Stomach smooth muscle (tissue), 2 donors: Measurements from ENCODE around the gene SHISA8.

Experiments
- H3K27ac ChIP-seq: one replicate; pipeline ENCODE4 v1.7.0; 2013; ENCODE audit warnings: mild to moderate bottlenecking, low read length, inconsistent platforms
- H3K27me3 ChIP-seq, 2 donors: one replicate each; pipeline ENCODE4 v1.7.0; 2013; ENCODE audit warnings: low read length in 2 of 2; ENCODE audit not compliant: insufficient read depth in 2 of 2, control insufficient read depth in 1 of 2
- H3K36me3 ChIP-seq, 2 donors: one replicate each; pipeline ENCODE4 v1.7.0; 2013; ENCODE audit warnings: low read length in 2 of 2; ENCODE audit not compliant: control insufficient read depth in 2 of 2, insufficient read depth in 2 of 2
- H3K4me1 ChIP-seq: one replicate; pipeline ENCODE4 v1.7.0; 2013; ENCODE audit warnings: low read length; ENCODE audit not compliant: control insufficient read depth, insufficient read depth
- H3K4me3 ChIP-seq, 2 donors: one replicate each; pipeline ENCODE4 v1.7.0; 2013; ENCODE audit warnings: low read length in 2 of 2
- H3K9ac ChIP-seq, 2 donors: one replicate each; pipeline ENCODE4 v1.7.0; 2013; ENCODE audit warnings: low read length in 2 of 2, mild to moderate bottlenecking in 1 of 2
- H3K9me3 ChIP-seq, 2 donors: one replicate each; pipeline ENCODE4 v1.7.0; 2013; ENCODE audit warnings: low read length in 2 of 2; ENCODE audit not compliant: control insufficient read depth in 2 of 2
- donor health status: healthy.
- donor health status: Pancreatic carcinoma.

The SHISA8 gene

DNA sequence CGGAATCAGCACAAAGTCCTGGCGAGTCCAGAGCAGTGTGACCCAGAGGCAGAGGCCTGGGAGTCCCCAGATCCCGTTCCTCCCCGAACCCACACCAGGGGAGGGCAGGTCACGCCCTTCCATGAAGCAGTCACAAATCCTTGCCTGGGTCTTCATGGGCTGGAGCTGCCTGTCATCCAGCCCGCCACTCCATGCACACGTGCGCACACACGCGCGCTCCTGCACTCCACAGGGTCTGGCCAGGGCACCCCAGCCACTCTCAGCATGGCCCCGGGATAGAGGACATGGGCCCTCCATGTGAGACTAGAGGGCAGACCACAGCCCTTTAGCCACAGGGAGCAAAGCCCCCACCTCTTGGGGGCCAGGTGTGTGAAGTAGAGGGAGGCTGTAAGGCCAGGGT is 17.5 kb upstream of the SHISA8 start:
- Histone ChIP-seq H3K9ac (no peak overlapping the region), H3K4me3 (no peak overlapping the region), H3K36me3 (no peaks in the 10 kb centered on the region), H3K27me3 (no peaks in the 10 kb centered on the region), H3K4me1 (no peaks in the 10 kb centered on the region), H3K27ac (no peak overlapping the region), H3K9me3 (no peaks in the 10 kb centered on the region)

DNA sequence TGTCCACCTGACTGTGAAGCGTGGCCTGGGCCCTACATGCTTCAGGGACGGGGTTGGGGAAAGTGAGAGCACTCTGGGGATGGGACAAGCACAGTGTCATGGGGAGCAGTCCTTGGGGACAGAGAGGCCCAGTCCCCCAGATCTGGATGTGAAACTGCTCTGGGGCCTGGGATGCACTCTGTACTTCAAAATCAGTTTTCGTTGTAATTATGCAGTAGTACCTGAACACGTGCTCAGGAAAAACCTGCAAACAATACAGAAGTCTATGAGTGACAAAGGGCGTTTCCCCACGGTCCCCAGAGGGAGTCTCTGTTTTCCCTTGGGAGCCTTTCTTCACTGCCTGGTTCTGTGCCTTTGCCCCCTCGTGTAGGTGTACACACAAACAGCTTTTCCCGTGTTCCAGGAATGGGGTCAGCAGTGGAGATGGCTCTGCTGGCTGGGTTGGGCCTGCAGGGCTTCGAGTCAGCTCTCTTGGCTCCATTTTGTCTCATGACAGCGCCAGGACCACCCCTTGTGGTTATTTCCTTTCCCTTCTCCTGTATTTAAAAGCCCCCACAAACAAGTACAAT is 16.9 kb upstream of the SHISA8 start:
- H3K36me3 ChIP-seq, result no peaks in the 10 kb centered on the region
- H3K9ac ChIP-seq, result no peak overlapping the region
- no peak overlapping the region for H3K27ac ChIP-seq
- H3K27me3 ChIP-seq, result peaks cover 0 to 4% of the 10 kb centered on the region in 2 donors
- no peaks in the 10 kb centered on the region for H3K9me3 ChIP-seq
- no peaks in the 10 kb centered on the region for H3K4me1 ChIP-seq
- no peak overlapping the region for H3K4me3 ChIP-seq

DNA sequence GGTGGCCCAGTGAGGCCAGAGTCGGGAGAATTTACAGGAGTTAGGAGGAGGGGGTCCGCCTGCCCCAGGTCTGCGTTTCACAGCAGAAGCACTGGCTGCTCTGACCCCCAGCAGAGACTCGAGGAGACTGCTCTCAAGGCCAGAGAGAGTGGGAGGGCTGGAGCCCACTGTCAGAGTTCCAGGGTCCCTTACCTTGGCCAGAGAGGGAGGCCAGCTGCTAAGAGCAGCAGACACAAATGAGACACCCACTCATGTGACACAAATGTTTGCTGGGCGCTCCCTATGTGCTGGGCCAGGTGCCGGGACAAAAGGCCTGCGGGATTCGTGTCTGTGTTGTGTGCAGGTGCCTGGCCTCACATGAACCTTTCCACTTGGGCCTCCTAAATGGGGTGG is 14.5 kb upstream of the SHISA8 start:
- peaks cover 10 to 16% of the 10 kb centered on the region in 2 donors for H3K27me3 ChIP-seq
- H3K9me3 ChIP-seq, result no peaks in the 10 kb centered on the region
- H3K4me1 ChIP-seq, result peaks cover 4% of the 10 kb centered on the region
- H3K9ac ChIP-seq, result no peak overlapping the region
- H3K27ac ChIP-seq, result no peak overlapping the region
- H3K4me3 ChIP-seq, result no peak overlapping the region
- H3K36me3 ChIP-seq, result no peaks in the 10 kb centered on the region

DNA sequence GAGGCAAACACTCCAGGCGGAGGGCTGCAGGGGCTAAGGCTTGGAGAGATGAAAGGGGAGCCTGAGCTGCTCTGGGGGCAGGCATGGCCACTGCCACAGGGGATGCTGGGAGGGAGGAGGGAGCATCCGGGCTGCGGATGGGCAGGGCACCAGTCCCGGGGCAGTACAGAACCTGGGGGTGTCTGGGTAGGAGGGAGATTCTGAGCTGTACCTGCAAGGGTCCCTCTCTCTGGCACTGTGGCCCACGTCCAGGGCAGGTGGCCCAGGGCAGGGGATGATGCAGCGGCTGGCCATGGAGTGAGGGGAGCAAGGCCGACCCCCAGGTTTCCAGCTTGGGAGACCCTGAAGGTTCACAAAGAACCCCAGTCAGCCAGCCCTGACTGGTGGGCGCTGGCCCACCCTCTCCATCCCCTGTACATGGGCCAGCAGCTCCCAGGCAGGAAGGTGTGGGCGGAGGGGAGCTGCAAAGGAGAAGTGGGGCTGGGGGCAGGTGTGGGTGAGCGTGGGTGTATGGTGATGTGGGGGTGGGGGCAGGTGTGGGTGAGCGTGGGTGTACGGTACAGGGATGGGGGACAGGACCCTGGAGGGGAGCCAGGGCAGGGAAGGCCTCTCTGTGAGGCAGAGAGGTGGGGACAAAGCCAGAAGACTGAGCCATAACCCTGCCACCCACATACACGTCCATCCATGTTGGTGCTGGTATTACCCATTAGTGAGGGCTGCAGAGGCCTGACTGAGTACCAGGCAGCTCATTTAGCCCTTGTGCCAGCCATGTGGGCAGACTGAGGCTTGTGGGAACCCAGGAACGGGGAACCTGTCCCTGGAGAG is 13.9 kb upstream of the SHISA8 start:
- Histone ChIP-seq H3K4me3 (no peak overlapping the region), H3K9me3 (no peaks in the 10 kb centered on the region), H3K27ac (no peak overlapping the region), H3K9ac (no peak overlapping the region), H3K27me3 (peaks cover 10 to 16% of the 10 kb centered on the region in 2 donors), H3K36me3 (no peaks in the 10 kb centered on the region), H3K4me1 (peaks cover 4% of the 10 kb centered on the region)

DNA sequence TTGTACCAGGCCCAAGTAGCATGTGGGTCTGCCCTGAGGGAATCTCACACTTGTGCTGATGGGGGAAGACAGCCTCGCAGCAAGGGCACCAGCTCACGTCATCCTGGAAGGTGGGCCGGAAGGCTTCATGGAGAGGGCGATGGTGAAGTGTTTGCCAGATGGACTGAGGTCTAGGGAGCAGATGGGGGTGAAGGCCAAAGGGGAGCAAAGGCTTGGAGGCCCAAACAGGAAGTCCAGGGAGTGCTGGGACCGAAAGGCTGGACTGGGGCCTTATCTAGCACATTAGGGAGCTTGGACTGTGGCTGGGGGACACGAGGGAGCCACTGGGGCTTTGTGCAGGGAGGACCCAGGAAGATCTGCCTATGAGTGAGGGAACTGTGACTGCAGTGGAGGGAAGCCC is 12.9 kb upstream of the SHISA8 start:
- Histone ChIP-seq H3K36me3 (no peaks in the 10 kb centered on the region), H3K27me3 (peaks cover 10 to 16% of the 10 kb centered on the region in 2 donors), H3K9me3 (no peaks in the 10 kb centered on the region), H3K9ac (no peak overlapping the region), H3K4me1 (peaks cover 4% of the 10 kb centered on the region), H3K4me3 (no peak overlapping the region), H3K27ac (no peak overlapping the region)

DNA sequence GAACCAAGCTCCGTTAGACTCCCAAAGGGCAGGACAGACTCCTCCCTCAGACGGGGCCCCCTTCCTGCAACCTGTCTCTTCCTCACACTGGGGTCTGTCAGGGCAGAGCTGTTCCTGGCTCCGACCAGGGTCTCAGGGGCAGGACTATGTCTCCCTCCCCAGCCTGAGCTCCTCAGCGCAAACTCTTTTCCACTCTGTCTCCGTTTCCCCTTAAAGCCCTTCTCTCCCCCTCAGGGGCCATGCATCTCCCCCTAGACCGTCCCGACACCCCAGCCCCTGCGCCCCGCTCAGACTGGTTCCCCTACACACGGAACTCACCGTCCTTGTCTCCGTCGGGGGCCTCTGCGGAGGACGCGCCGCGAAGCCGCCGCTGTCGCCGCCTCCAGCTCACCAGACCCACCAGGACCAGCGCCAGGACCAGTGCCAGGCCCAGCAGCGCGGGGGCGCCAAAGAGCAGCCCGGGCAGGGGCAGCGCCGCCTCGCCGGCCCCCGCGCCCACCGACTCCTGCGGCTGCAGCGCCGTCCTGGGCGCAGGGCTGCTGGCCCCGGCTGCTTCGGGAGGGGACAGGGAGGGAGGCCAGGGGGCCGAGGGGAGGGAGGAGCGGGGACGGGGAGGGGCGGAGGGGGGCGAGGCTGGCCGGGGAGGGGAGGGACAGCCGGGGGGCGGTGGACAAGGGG is 11.0 kb upstream of the SHISA8 start:
- no peak overlapping the region for H3K4me3 ChIP-seq
- H3K36me3 ChIP-seq, result no peaks in the 10 kb centered on the region
- H3K27ac ChIP-seq, result no peak overlapping the region
- no peaks in the 10 kb centered on the region for H3K9me3 ChIP-seq
- no peak overlapping the region for H3K9ac ChIP-seq
- H3K4me1 ChIP-seq, result peaks cover 4% of the 10 kb centered on the region
- peaks cover 10 to 16% of the 10 kb centered on the region in 2 donors for H3K27me3 ChIP-seq

DNA sequence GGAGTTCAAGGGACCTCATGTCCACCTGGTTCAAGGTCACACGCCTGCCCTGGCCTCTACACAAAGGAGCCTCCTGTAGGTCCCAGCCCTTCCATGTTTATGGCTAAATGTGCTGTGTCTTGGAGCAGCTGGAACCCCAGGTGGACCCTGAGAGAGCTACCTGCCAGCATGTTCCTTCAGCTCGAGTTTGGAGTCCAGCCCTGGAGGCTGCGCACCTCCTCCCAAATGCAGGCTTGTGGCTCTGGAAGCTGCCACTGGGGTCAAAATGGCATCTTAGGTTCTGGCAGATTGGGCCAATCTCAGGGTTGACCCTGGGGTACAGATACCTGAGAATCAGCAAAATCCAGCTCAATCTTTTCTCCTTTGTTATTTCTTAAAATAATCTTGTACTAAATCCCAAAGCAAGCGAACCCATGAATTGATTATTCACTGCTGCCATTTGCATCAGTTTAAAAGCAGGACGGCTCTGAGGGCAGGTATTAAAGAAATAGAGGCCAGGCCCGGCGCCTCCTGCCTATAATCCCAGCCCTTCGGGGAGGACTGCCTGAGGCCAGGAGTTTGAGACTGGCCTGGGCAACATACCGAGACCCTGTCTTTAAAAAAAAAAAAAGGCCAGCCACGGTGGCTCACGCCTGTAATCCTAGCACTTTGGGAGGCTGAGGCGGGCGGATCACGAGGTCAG is 8.9 kb upstream of the SHISA8 start:
- Histone ChIP-seq H3K4me1 (peaks cover 14% of the 10 kb centered on the region), H3K27ac (no peak overlapping the region), H3K27me3 (peaks cover 16 to 28% of the 10 kb centered on the region in 2 donors), H3K4me3 (no peak overlapping the region), H3K36me3 (no peaks in the 10 kb centered on the region), H3K9me3 (no peaks in the 10 kb centered on the region), H3K9ac (no peak overlapping the region)

DNA sequence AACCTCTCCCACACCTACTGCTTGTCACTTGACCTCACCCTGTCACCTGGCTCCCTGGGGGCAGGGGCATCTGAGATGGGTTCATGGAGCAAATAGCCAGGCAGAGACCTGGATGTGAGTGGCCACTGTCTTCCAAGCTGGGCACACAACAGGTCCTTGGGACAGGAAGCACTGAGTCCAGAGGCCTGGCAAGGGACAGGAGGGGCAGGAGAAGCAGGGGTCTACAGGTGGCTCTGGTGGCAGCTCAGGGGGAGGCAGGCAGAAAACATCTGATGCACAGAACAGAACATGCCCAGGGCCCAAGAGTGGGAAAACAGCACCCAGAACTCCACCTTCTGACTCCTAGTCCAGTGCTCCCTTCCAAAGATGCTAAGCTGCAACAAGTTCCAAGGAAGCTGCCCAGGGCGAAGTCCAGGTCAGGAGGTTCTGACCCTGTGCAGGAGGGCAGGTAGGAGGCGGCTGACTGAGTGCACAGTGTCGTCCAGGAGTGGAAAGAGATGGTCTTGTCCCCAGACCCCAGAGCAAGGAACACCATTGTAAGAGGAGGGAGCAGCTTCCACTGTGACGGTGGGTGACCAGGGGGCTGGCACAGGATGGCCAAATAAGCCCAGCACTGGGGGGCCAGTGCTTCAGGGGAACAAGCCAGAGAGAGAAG is 8.2 kb upstream of the SHISA8 start:
- Histone ChIP-seq H3K4me1 (peaks cover 14% of the 10 kb centered on the region), H3K27me3 (peaks cover 19 to 28% of the 10 kb centered on the region in 2 donors), H3K9ac (no peak overlapping the region), H3K4me3 (no peak overlapping the region), H3K9me3 (no peaks in the 10 kb centered on the region), H3K36me3 (no peaks in the 10 kb centered on the region), H3K27ac (no peak overlapping the region)

DNA sequence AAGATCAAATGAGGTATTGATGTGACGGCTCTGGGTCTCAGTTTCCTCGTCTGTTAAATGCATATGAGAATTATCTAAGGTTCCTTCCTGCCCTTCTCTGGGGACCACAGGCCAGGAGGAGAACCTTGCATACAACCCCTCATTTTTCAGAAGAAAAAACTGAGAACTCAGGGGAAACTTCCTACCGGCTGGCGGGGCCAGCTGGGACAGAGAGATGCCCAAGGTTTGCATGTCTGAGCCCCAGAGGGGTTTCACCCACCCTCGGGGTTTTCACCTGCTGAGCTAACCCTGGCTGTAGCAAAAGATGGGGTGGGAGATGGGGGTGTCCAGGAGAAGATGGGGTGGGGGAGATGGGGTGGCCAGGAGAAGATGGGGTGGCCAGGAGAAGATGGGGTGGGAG is 7.5 kb upstream of the SHISA8 start:
- Histone ChIP-seq H3K9ac (no peak overlapping the region), H3K27me3 (peaks cover 23 to 34% of the 10 kb centered on the region in 2 donors), H3K4me1 (peaks cover 14% of the 10 kb centered on the region), H3K27ac (no peak overlapping the region), H3K4me3 (no peak overlapping the region), H3K36me3 (no peaks in the 10 kb centered on the region), H3K9me3 (no peaks in the 10 kb centered on the region)

DNA sequence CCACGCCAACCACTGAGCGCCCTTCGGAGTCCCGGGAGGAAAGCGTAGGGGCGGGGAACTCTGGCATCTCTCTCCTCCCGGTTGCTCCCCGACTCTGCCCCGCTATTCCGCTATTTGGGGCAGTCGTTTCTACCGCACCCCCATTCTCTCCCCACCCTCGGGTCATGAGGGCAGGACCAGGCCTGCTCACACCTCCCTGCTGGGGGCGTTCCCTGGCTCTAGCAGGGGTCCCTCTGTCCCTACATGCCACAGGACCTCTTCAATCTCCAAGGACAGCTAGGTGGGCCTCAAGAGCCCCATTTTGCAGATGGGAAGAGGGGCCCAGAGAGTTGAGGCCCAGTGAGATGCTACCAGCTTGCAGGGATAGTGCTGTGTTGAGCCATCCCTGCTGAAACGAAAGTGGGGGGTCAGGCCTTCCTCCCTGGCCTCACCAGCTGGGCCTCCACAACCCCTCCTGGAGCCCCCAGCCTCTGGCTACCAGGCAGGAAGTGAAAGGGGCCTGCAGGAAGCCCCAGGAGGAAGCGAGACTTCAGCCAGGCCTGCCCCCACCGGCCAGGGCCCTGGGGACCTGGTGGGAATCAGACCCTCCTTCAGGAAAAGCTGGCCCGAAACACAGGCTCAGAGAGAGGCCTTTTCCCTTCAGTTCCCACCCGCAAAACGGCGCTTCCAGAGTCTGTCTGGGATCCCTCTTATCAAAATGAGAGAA is 5.5 kb upstream of the SHISA8 start:
- H3K27me3 ChIP-seq, result peaks cover 30 to 39% of the 10 kb centered on the region in 2 donors
- no peak overlapping the region for H3K27ac ChIP-seq
- peak overlapping the region; percentile 22 to 66 for H3K4me3 ChIP-seq
- no peak overlapping the region for H3K9ac ChIP-seq
- H3K4me1 ChIP-seq, result peaks cover 10% of the 10 kb centered on the region
- no peaks in the 10 kb centered on the region for H3K36me3 ChIP-seq
- no peaks in the 10 kb centered on the region for H3K9me3 ChIP-seq
